Measurements from ENCODE around the gene SLC4A5.

GRCh38 chr2:74250189-74250631 lies 93.0 kb downstream of the SLC4A5 start:
- TF ChIP-seq, protein P1, sequence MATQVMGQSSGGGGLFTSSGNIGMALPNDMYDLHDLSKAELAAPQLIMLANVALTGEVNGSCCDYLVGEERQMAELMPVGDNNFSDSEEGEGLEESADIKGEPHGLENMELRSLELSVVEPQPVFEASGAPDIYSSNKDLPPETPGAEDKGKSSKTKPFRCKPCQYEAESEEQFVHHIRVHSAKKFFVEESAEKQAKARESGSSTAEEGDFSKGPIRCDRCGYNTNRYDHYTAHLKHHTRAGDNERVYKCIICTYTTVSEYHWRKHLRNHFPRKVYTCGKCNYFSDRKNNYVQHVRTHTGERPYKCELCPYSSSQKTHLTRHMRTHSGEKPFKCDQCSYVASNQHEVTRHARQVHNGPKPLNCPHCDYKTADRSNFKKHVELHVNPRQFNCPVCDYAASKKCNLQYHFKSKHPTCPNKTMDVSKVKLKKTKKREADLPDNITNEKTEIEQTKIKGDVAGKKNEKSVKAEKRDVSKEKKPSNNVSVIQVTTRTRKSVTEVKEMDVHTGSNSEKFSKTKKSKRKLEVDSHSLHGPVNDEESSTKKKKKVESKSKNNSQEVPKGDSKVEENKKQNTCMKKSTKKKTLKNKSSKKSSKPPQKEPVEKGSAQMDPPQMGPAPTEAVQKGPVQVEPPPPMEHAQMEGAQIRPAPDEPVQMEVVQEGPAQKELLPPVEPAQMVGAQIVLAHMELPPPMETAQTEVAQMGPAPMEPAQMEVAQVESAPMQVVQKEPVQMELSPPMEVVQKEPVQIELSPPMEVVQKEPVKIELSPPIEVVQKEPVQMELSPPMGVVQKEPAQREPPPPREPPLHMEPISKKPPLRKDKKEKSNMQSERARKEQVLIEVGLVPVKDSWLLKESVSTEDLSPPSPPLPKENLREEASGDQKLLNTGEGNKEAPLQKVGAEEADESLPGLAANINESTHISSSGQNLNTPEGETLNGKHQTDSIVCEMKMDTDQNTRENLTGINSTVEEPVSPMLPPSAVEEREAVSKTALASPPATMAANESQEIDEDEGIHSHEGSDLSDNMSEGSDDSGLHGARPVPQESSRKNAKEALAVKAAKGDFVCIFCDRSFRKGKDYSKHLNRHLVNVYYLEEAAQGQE (IDR thresholded peaks at IDR 0.05; ENCODE audit: insufficient read depth in 1 of 2, low read depth in 2 of 2, low read length in 2 of 2): no peak
- TF ChIP-seq POLR2AphosphoS5 (IDR thresholded peaks at IDR 0.05; ENCODE audit: low read depth, low read length) (no peak), TAF1 (IDR thresholded peaks at IDR 0.05; ENCODE audit: borderline replicate concordance, insufficient read depth, low read length) (no peak), SIN3A (IDR thresholded peaks at IDR 0.05; ENCODE audit: borderline replicate concordance, insufficient read depth, low read length) (no peak)
